ENCODE data around the gene TRAPPC2L. TPM values are rescaled to one million over a fixed set of nuclear protein-coding genes. Genes with fewer than 3 reads are reported as not detected.

Gene TRAPPC2L
- total RNA-seq, 1 experiment from 2014 or later, result 94.1 TPM

DNA sequence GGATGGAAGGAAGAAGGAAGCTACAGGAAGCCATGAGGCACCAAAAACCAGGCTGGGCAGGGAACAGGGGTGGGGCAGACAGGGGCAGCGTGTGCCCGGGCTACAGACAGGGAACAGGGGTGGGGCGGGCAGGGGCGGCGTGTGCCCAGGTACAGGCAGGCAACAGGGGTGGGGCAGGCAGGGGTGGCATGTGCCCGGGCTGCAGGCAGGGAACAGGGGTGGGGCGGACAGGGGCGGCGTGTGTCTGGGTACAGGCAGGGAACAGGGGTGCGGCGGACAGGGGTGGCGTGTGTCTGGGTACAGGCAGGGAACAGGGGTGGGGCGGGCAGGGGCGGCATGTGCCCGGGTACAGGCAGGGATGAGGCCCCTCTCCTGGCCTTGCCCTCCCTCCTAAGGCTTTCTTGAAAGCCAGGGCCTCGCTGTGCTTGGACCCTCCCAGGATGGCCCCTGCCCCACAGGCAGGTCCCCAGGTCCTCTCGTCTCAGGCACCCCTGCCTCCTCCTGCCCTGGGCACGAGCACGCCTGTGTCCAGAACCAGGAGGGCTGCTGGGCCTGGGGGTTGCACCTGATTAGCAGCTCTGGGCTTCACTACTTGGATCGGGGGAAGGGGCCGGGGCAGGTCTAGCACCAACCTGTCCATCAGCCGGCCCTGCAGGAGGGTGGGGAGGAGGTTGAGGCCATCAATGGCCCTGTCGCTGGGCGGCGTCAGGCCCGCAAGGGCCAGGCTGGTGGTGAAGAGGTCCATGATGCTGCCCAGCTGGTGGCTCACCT is 30.7 kb upstream of the TRAPPC2L start:
- POLR2A ChIA-PET, result no interaction called here
- H3K27me3 ChIP-seq (ENCODE audit: insufficient read depth, low read length), result no peaks in the 10 kb centered on the region
- H3K9ac ChIP-seq (ENCODE audit: low read length), result no peak overlapping the region
- H2AFZ ChIP-seq (ENCODE audit: low read depth, low read length, poor library complexity, severe bottlenecking), result no peak overlapping the region
- RAD21 ChIA-PET (ENCODE audit: low non-redundant PET in 1 of 2, low total read pairs in 2 of 2, uncharacterized antibody in 2 of 2, unreplicated experiment in 2 of 2), result no interaction called here
- no peak for ATAC-seq
- no peaks in the 10 kb centered on the region for H3K79me2 ChIP-seq (ENCODE audit: insufficient read depth, low read length)
- no peak for DNase-seq (ENCODE audit: low read depth, low spot score)
- no peaks in the 10 kb centered on the region for H3K4me1 ChIP-seq (ENCODE audit: control insufficient read depth in 1 of 2, insufficient read depth in 2 of 2, low read length in 2 of 2)
- TF ChIP-seq FOSL1 (IDR thresholded peaks at IDR 0.05; ENCODE audit: low read depth), result no peak
- TF ChIP-seq, protein P1, sequence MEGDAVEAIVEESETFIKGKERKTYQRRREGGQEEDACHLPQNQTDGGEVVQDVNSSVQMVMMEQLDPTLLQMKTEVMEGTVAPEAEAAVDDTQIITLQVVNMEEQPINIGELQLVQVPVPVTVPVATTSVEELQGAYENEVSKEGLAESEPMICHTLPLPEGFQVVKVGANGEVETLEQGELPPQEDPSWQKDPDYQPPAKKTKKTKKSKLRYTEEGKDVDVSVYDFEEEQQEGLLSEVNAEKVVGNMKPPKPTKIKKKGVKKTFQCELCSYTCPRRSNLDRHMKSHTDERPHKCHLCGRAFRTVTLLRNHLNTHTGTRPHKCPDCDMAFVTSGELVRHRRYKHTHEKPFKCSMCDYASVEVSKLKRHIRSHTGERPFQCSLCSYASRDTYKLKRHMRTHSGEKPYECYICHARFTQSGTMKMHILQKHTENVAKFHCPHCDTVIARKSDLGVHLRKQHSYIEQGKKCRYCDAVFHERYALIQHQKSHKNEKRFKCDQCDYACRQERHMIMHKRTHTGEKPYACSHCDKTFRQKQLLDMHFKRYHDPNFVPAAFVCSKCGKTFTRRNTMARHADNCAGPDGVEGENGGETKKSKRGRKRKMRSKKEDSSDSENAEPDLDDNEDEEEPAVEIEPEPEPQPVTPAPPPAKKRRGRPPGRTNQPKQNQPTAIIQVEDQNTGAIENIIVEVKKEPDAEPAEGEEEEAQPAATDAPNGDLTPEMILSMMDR (IDR thresholded peaks at IDR 0.05 in 2 of 3, conservative IDR thresholded peaks at IDR 0.05 in 1 of 3; ENCODE audit: borderline replicate concordance in 1 of 3, insufficient read depth in 1 of 3, low read depth in 2 of 3, low read length in 2 of 3), result no peak
- no peak for TF ChIP-seq ZFX (IDR thresholded peaks at IDR 0.05)
- TF ChIP-seq EZH2phosphoT487 (IDR thresholded peaks at IDR 0.05; ENCODE audit: borderline replicate concordance), result no peak
- no peak for TF ChIP-seq ZNF274 (IDR thresholded peaks at IDR 0.05; ENCODE audit: low read depth, low read length)
- no peak for TF ChIP-seq EGR1 (IDR thresholded peaks at IDR 0.05; ENCODE audit: low read depth)
- no peak for TF ChIP-seq POLR2A (IDR thresholded peaks at IDR 0.05; ENCODE audit: borderline replicate concordance, extremely low read depth, insufficient read depth, insufficient read length)
- no peak for TF ChIP-seq SP1 (IDR thresholded peaks at IDR 0.05; ENCODE audit: low read depth)
- TF ChIP-seq POLR2AphosphoS5 (IDR thresholded peaks at IDR 0.05; ENCODE audit: low read depth, low read length), result no peak
- TF ChIP-seq, protein P2, sequence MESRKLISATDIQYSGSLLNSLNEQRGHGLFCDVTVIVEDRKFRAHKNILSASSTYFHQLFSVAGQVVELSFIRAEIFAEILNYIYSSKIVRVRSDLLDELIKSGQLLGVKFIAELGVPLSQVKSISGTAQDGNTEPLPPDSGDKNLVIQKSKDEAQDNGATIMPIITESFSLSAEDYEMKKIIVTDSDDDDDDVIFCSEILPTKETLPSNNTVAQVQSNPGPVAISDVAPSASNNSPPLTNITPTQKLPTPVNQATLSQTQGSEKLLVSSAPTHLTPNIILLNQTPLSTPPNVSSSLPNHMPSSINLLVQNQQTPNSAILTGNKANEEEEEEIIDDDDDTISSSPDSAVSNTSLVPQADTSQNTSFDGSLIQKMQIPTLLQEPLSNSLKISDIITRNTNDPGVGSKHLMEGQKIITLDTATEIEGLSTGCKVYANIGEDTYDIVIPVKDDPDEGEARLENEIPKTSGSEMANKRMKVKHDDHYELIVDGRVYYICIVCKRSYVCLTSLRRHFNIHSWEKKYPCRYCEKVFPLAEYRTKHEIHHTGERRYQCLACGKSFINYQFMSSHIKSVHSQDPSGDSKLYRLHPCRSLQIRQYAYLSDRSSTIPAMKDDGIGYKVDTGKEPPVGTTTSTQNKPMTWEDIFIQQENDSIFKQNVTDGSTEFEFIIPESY (IDR thresholded peaks at IDR 0.05; ENCODE audit: extremely low read depth, insufficient replicate concordance, low read length), result no peak
- no peak for TF ChIP-seq SRF (IDR thresholded peaks at IDR 0.05; ENCODE audit: low read depth)
- TF ChIP-seq YY1 (IDR thresholded peaks at IDR 0.05; ENCODE audit: extremely low read depth, insufficient replicate concordance, low read depth, low read length), result no peak
- no peak for TF ChIP-seq EZH2 (IDR thresholded peaks at IDR 0.05)
- TF ChIP-seq ELF1 (IDR thresholded peaks at IDR 0.05; ENCODE audit: borderline replicate concordance, low read depth), result no peak
- TF ChIP-seq, protein P3, sequence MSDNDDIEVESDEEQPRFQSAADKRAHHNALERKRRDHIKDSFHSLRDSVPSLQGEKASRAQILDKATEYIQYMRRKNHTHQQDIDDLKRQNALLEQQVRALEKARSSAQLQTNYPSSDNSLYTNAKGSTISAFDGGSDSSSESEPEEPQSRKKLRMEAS (IDR thresholded peaks at IDR 0.05), result no peak
- TF ChIP-seq SIN3A (IDR thresholded peaks at IDR 0.05; ENCODE audit: low read depth), result no peak
- TF ChIP-seq CBX3 (IDR thresholded peaks at IDR 0.05; ENCODE audit: low read depth), result no peak
- H3K36me3 ChIP-seq (ENCODE audit: control insufficient read depth in 1 of 2, insufficient read depth in 2 of 2, low read length in 2 of 2), result no peaks in the 10 kb centered on the region
- H3K4me2 ChIP-seq (ENCODE audit: low read length), result no peak overlapping the region
- intact Hi-C loops (cut with micrococcal nuclease), result no loop called here
- BruUV-seq (replicated peaks), result no TSS peak
- no peak overlapping the region for H3K27ac ChIP-seq (ENCODE audit: low read depth, low read length)
- H3K4me3 ChIP-seq (replicated peaks in 1 of 2; ENCODE audit: low read depth in 1 of 2, low read length in 2 of 2), result no peak overlapping the region
- H3K9me2 ChIP-seq (ENCODE audit: insufficient read depth), result no peaks in the 10 kb centered on the region
- CTCF ChIA-PET, result no interaction called here
- no peaks in the 10 kb centered on the region for H4K20me1 ChIP-seq (ENCODE audit: insufficient read depth)
- no peaks in the 10 kb centered on the region for H3K9me3 ChIP-seq (ENCODE audit: control insufficient read depth in 1 of 2, insufficient read depth in 1 of 2, low read depth in 1 of 2, low read length in 2 of 2)

Data from HCT116 (cell line).